ENCODE data around the gene TROAP. TPM values are rescaled to one million over a fixed set of nuclear protein-coding genes. Genes with fewer than 3 reads are reported as not detected.
A peak's percentile ranks its signal among the peaks of the same experiment; 100 is the strongest.

The TROAP gene
- total RNA-seq, 1 experiment from 2014 or later: 135 TPM

DNA sequence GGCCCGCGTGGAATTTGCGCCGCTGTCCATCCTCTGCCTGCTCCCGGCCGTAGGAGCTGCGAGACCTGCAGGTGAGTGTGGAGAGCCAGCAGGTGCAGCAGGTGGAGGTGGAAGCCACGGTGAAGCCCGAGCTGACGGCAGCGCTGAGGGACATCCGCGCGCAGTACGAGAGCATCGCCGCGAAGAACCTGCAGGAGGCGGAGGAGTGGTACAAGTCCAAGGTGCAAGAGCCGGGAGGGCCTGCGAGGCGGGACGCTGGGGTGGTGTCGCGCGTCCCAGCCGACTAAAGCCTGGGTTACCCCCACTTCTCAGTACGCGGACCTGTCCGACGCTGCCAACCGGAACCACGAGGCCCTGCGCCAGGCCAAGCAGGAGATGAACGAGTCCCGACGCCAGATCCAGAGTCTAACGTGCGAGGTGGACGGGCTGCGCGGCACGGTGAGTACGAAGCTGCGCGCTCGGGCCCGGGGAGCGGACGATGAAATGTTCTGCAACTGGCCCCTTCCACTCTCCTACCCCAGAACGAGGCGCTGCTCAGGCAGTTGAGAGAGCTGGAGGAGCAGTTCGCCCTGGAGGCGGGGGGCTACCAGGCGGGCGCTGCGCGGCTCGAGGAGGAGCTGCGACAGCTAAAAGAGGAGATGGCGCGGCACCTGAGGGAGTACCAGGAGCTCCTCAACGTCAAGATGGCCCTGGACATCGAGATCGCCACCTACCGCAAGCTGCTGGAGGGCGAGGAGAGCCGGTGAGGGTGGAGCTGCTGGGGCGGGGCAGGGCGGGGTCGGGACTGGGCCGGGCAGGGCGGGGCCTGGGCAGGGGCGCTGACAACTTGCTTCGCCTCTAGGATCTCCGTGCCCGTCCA, 26.0 kb upstream of the TROAP start:
- H3K9me3 ChIP-seq: no peaks in the 10 kb centered on the region
- no TSS peak for BruUV-seq (replicated peaks)
- TF ChIP-seq CTCF (IDR thresholded peaks at IDR 0.05; ENCODE audit: insufficient read depth in 1 of 2, low read depth in 1 of 2, low read length in 1 of 2, severe bottlenecking in 1 of 2, unreplicated experiment in 1 of 2): peak; percentile 40 to 68
- no peaks in the 10 kb centered on the region for H3K36me3 ChIP-seq (ENCODE audit: control insufficient read depth, insufficient read depth, low read length)
- ChIA-PET CTCF (interaction anchor here (0.5 to 3.1 kb wide), 42 partner anchors 9 to 1921 kb away, joined by 3 to 48 read pairs (median 4); partner anchors contain the start of genes C1QL4, DNAJC22, POU6F1 and RHEBL1), POLR2A (interaction anchor here (0.5 to 1.3 kb wide), 6 partner anchors 26 to 444 kb away, joined by 3 to 20 read pairs (median 6); partner anchors contain the start of genes SPATS2, TMBIM6 and TROAP)
- Mint-ChIP-seq H3K9me3 (ENCODE audit: unreplicated experiment) (no peaks in the 10 kb centered on the region), H3K27ac (ENCODE audit: unreplicated experiment) (no peak overlapping the region), H3K4me3 (ENCODE audit: unreplicated experiment) (peak overlapping the region; percentile 79), H3K36me3 (ENCODE audit: insufficient read depth, unreplicated experiment) (no peaks in the 10 kb centered on the region), H3K4me1 (ENCODE audit: low read depth, unreplicated experiment) (peaks cover 22% of the 10 kb centered on the region), H3K27me3 (ENCODE audit: insufficient read depth, unreplicated experiment) (peaks cover 2% of the 10 kb centered on the region)
- peak; percentile 88 to 93 for DNase-seq
- H3K27me3 ChIP-seq (replicated peaks; ENCODE audit: control insufficient read depth, insufficient read depth, low read length): no peaks in the 10 kb centered on the region
- intact Hi-C loops (cut with micrococcal nuclease; ENCODE audit: unreplicated experiment): loop anchor here (1.0 to 2.0 kb wide), 4 partner anchors 9 to 50 kb away; partner anchors contain the start of genes DNAJC22, TROAP and TUBA1C
- H3K4me1 ChIP-seq: 0 out of 2 replicates have a peak, but pooled peaks cover 10% of the 10 kb centered on the region
- peak overlapping the region; percentile 69 for H3K4me3 ChIP-seq (ENCODE audit: low read depth, low read length)

DNA sequence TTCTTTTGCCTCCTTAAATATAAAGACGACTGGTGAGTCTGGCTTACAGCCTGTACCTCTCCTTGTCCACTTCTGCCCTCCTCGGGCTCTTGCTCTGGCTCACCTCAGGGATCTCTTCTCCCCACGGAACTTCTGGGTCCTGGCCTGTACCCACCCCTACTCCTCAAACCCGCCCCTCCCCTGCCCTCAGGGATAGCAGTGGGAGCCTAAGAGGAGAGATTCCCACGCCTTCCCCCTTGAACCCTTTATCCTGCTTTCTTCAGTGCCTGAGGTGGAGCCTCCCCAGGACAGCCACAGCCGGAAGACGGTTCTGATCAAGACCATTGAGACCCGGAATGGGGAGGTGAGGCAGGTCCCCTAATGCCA, 25.4 kb upstream of the TROAP start:
- CTCF ChIA-PET: interaction anchor here (0.5 to 3.1 kb wide), 32 partner anchors 8 to 787 kb away, joined by 3 to 48 read pairs (median 5); partner anchors contain the start of genes C1QL4, DNAJC22, RHEBL1 and SMARCD1
- Mint-ChIP-seq H3K36me3 (ENCODE audit: insufficient read depth, unreplicated experiment) (no peaks in the 10 kb centered on the region), H3K27me3 (ENCODE audit: insufficient read depth, unreplicated experiment) (peaks cover 2% of the 10 kb centered on the region), H3K4me3 (ENCODE audit: unreplicated experiment) (peak overlapping the region; percentile 79), H3K27ac (ENCODE audit: unreplicated experiment) (no peak overlapping the region), H3K4me1 (ENCODE audit: low read depth, unreplicated experiment) (peaks cover 23% of the 10 kb centered on the region), H3K9me3 (ENCODE audit: unreplicated experiment) (no peaks in the 10 kb centered on the region)
- intact Hi-C loops (cut with micrococcal nuclease; ENCODE audit: unreplicated experiment): loop anchor here (1.0 to 2.0 kb wide), 4 partner anchors 9 to 49 kb away; partner anchors contain the start of genes DNAJC22, TROAP and TUBA1C
- POLR2A ChIA-PET: interaction anchor here (1.1 to 1.3 kb wide), 4 partner anchors 25 to 444 kb away, joined by 4 to 20 read pairs (median 8); partner anchors contain the start of genes SPATS2, TMBIM6 and TROAP
- H3K4me1 ChIP-seq: 0 out of 2 replicates have a peak, but pooled peaks cover 10% of the 10 kb centered on the region
- H3K9me3 ChIP-seq: no peaks in the 10 kb centered on the region
- no peak for DNase-seq
- no peak for TF ChIP-seq CTCF (IDR thresholded peaks at IDR 0.05; ENCODE audit: insufficient read depth in 1 of 2, low read depth in 1 of 2, low read length in 1 of 2, severe bottlenecking in 1 of 2, unreplicated experiment in 1 of 2)
- H3K36me3 ChIP-seq (ENCODE audit: control insufficient read depth, insufficient read depth, low read length): no peaks in the 10 kb centered on the region
- H3K27me3 ChIP-seq (replicated peaks; ENCODE audit: control insufficient read depth, insufficient read depth, low read length): no peaks in the 10 kb centered on the region
- H3K4me3 ChIP-seq (ENCODE audit: low read depth, low read length): peak overlapping the region; percentile 69
- no TSS peak for BruUV-seq (replicated peaks)

DNA sequence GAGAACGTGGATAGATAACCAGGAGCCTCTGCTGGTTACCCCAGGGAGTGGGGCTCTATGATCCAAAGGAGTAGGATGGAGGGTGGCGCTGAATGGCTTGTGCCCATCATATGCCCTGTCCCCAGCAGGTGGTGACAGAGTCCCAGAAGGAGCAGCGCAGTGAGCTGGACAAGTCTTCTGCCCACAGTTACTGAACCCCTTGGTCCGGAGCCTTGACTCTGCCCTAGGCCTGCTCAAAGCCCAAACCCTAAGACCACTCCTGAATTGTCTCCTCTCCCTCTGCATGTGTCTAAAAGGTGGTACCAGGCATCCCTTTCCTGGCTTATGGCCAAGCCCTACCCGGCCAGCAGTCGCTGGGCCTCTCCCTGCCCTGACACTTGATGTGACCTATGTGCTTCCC, 24.9 kb upstream of the TROAP start:
- Histone ChIP-seq H3K36me3 (ENCODE audit: control insufficient read depth, insufficient read depth, low read length) (no peaks in the 10 kb centered on the region), H3K4me3 (ENCODE audit: low read depth, low read length) (no peak overlapping the region), H3K9me3 (no peaks in the 10 kb centered on the region), H3K4me1 (0 out of 2 replicates have a peak, but pooled peaks cover 10% of the 10 kb centered on the region), H3K27me3 (replicated peaks; ENCODE audit: control insufficient read depth, insufficient read depth, low read length) (no peaks in the 10 kb centered on the region)
- TF ChIP-seq CTCF (IDR thresholded peaks at IDR 0.05; ENCODE audit: insufficient read depth in 1 of 2, low read depth in 1 of 2, low read length in 1 of 2, severe bottlenecking in 1 of 2, unreplicated experiment in 1 of 2): peak in 1 of 2 experiments; percentile 23
- Mint-ChIP-seq H3K9me3 (ENCODE audit: unreplicated experiment) (no peaks in the 10 kb centered on the region), H3K4me3 (ENCODE audit: unreplicated experiment) (peak overlapping the region; percentile 79), H3K27me3 (ENCODE audit: insufficient read depth, unreplicated experiment) (peaks cover 5% of the 10 kb centered on the region), H3K27ac (ENCODE audit: unreplicated experiment) (no peak overlapping the region), H3K4me1 (ENCODE audit: low read depth, unreplicated experiment) (peaks cover 23% of the 10 kb centered on the region), H3K36me3 (ENCODE audit: insufficient read depth, unreplicated experiment) (no peaks in the 10 kb centered on the region)
- intact Hi-C loops (cut with micrococcal nuclease; ENCODE audit: unreplicated experiment): no loop called here
- ChIA-PET CTCF (interaction anchor here (0.6 to 3.0 kb wide), 8 partner anchors 10 to 60 kb away, joined by 3 to 41 read pairs (median 6); partner anchors contain the start of genes C1QL4 and DNAJC22), POLR2A (no interaction called here)
- no TSS peak for BruUV-seq (replicated peaks)
- no peak for DNase-seq
